Dermis microvascular lymphatic vessel endothelial cell (primary cell): Measurements from ENCODE around the gene ERF. TPM values are rescaled to one million over a fixed set of nuclear protein-coding genes. Genes with fewer than 3 reads are reported as not detected.

ENCODE experiments used
- DNase-seq, 2 donors: peaks; one replicate each; pipeline versions ENCODE4 v3.0.0 to v3.0.0-alpha.2; 2010; ENCODE audit warnings: low read depth in 2 of 2
- total RNA-seq: library from RNA; depleted of rRNA; stranded (reverse); fragments of >200 nt; gene quantifications from 2 replicates; pipeline ENCODE4 v1.2.1, GENCODE V29; 2014

The ERF gene
- total RNA-seq, 1 donor from 2014 or later = 18.4 TPM

DNA sequence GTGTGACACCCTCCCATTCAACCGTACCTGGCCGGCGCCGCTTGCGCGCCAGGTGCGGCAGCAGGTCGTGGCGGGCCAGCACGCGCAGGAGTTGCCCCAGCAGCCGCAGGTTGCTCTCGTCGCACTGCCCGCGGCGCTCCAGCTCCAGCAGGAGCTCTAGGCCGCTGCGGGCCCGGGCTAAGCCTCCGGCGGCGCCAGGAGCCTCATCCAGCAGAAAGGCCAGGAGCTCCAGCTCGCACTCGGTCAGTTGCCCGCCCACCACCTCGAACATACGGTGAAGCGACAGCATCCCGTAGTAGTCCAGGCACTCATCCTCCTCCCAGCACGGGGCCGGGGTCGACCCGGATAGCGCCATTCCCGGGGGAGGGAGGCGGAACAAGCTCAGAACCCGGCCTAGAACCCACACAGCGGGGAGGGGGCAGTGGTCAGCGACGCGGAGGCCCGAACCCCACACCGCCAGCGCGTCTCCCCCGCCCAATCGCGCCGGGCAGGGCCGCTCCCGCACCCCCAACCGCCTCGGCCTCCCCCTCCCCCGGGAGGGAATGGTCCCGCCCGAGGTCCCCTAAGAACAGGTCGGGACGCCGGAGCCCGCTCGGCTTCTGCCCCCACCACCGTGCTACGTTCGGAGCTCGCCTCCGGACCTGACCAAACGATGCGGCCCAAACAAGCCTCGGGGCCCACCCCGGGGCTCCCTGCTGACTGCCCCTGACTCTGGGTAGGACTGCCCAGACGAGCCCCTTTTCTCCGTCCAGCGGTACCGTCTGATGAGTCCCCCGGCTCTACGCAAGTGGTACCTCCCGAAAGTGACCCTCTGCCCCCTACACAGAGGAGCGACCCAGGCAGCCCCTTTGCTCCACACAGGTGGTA, 38.0 kb downstream of the ERF start:
- DNase-seq = peak in 1 of 2 donors; percentile 38

DNA sequence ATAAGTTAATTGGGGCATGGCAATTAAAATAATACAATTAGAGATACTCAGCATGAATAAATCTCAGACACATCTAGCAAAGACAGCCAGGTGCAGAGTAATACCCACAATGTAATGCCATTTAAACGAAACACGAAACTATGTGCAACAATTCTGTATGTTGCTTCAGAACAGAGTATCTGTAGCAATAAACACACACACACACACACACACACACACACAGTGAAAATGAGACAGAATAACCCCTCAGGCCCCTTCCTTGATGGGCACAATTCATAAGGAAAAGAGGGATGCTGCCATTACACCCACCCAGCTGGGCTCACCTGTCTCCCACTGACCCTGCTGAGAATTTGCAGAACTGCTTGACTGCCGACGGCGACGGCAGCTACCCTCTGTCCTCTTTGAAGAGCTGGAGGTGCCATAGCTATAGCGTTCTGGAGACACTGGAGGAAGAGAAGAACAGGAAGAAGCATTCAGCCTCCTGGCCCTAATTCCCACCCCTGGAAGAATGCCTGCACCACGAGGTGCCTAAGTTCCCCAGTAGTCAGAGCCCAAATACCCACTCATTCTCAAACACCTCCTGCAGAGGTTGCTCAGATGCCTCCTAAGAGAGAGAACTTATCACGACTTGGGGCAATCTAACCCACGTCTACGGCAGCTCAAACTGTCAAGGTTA, 40.0 kb downstream of the ERF start:
- no peak for DNase-seq

DNA sequence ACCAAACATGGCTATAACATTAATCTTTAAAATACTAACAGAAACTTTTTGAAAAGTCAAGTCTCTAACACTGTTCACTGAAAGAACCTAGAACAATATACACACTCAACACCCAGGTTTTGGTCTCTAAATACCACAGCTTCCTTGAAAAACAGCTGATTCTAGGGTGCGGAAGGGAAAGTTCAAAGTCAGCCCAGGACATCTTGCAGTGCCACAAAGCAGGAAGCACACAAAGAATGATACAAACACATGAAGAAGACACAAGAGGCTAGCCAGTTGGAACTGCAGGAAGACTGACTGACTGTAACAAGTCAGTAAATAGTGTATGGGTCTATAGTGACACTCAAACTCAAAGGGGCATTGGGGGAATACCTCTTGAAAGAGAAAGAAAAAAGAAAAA, 42.0 kb downstream of the ERF start:
- no peak for DNase-seq

DNA sequence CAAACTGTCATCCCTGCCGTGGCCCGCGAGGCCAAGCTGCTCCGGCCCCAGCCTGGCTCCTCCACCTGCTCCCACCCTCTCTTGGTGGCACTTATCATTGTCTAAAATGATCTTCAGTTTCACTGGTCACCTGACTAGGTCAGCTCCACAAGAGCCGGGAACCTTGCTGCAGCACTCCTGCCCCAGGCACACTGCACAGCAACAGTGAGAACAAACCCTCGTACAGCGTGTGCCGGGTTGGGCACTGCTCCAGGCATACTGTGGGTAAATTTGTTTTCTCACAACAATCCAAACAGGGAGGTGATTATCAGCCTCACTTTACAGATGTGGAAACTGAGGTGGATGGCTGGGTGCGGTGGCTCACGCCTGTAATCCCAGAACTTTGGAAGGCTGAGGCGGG, 46.3 kb downstream of the ERF start:
- DNase-seq = no peak

DNA sequence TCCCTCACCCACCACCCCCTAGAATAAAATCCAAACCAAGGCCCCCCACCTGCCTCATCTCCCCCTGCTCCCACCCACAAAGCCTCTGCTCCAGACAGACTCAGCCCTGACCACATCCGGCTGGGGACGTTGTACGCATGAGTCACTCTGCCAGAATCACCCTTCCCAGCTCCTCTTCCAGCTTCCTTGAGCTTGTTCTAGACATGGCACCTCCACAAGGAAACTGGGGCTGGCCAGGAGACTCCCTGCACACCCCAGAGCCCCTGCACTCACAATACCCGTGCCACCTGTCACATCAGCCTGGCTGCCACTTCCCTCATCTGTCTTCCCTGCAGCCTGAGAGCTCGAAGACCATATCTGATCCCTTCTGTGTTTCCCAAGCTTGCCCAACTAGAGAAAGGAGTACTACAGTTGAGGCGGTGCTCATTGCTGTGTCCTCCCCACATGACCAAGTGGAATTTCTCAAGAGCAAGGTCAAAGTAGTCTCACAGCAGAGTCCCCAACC, 47.1 kb downstream of the ERF start:
- DNase-seq = peak in 1 of 2 donors; percentile 63

DNA sequence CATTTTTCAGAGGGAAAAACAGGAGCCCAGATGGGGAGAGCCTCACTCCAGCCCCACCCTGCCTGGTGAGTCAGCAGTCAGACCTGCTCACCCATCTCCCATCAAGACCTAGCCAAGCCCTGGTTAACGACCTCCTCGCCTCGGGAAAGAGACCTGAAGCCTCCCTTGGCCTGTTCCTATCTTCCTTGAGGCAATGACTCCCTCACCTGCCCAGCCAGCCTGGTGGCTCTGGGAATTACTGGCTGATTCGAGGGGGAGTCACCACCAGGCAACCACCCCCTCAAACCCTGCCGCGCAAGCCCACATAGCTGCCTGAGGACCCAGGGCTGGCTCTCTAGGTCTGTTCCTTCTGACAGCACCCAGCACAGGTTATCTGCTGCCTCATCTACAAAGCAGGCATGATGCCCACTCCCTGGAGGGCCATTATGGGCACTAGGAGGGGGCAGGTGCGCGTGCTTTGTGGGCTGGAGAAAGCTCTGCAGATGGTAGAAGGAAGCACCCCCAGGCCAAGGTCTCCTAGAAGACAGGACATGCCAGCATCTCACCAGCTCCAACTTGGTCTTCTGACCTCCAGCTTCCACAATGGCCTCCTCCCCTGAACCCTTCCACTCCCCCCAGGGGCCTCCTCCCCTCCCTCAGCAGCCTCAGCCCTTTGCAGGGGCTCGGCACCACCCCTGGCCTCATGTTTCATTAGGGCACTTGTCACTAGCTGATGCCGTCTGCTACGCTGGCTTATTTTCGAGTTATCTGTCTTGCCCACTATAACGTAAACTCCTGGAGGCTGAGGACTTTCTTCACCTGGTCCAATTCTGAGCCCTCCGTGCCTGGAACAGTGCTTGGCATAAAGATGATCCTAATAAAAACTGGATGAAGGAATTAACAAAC, 47.8 kb downstream of the ERF start:
- no peak for DNase-seq

DNA sequence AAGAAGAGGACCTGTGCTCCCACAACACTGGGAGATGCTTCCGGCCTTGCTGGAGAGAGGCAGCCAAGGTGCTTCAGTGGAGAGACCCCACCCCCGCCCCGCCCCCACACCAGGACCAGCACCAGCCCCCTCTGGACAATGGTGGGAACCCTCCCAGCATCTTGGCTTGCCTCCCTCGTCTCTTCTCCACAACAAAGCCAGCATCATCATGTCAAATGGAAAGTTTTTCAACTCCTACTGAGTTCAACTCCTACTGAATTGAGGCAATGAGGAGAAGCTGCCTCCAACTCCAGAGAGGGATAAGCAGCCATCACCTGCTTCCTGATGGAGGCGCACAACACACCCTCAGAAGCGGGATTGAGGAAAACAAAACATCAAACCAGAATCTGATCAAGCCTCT, 50.3 kb downstream of the ERF start:
- DNase-seq = no peak

DNA sequence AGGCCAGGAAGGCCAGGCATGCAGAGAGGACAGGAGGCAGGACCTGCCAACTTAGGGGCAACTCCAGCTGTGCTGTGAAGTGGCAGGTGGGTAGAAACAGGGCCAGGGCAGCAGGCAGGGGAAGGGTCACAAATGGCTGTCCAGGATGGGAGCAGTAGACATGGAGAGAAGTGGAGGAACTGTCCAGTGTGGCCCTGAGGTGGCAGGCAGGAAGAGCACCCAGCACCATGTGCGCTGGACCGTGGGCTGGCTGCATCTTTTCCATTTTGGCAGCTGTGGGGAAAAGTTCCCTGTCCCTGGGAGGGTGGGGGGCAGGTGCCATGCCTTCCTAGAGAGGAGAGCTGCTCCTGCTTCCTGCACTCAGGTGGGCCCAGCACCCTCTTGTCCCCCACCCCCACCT, 51.2 kb downstream of the ERF start:
- no peak for DNase-seq

DNA sequence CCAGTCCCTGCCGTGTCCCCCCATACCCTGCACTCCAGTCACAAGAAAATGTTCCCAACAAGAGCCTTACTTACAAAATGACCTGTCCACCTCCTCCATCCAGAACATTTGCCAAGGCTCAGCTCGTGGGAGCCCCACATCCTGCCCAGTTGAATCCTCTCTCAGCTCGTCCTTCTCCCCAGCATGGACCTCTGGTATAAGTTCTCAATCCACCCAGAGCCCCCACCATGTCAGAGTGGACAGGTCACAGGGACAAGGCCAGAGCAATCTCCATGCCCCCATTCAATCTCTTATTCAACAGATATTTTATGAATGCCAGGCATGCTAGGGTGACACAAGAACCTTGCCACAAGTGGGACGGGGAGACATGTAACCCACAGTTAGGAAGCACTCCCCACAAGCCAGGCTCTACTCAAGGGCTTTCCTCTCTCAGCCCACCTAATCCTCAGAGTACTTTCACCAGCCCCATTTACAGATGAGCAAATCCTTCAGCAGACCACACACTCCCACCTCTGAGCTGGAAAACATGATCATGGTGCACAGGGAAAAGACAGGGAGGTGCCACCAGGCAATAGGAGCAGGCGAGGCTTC, 52.5 kb downstream of the ERF start:
- DNase-seq = no peak

DNA sequence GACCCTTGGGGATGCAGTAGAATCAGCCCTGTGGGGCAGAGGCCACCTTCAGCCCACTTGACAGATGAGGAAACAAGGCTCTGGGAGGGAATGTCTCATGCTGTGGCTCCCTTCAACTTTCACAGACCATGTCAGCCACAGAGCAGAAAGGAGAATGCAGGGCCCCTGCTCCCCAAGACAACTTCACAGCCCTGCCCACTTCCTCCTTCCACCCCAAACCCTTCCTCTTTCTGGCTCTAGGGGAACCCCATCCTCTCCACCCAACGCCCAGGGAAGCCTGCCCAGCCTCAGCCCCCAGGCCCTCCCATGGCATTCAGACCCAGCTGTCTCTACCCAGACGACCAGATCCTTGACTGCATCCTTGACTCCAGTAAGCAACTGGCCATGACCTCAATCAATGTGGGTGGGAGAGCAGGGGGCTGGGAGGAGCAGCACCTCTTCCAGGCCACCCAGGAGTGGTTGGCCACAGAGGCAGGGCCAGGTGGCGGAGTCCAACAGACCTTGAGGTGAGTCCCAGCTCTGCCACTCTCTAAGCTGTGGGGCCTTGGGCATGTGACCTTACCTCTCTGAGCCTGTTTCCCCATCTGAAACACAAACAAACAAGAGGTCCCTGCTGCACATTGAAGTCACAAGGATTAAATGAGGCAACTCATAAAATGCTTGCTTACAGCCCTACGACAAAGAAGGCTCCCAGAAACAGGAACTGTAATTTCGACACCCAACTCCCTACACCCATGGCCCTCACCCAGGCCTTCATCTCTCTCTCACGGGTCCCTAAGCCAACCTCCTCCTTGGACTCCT, 53.2 kb downstream of the ERF start:
- DNase-seq = no peak

DNA sequence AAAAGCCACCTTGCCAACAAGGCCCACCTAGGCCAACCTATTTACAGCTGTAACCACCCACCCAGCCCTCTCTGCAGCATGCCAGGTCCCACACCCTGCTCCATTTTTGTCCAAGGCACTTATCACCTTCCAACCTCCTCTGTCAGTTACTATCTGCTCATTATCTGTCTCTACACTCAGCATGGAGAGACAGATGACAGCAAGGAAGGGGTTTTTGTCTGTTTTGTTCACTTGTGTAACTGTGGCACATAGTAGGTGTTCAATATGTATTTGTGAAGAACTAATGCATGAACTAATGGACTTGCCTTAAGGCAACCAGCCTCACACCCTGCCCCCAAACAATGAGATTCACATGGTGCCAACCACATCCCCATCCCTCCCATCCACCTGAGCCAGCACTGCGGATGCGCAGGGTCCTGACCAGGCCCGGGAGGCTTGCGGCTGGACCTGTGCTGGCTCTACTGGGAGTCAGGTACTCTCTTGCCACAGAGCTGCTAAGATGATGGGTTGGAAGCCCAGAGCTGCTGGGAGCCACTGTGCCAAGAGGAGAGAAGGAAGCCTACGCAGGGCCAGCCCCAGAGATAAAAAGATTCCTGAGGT, 54.7 kb downstream of the ERF start:
- DNase-seq = no peak

DNA sequence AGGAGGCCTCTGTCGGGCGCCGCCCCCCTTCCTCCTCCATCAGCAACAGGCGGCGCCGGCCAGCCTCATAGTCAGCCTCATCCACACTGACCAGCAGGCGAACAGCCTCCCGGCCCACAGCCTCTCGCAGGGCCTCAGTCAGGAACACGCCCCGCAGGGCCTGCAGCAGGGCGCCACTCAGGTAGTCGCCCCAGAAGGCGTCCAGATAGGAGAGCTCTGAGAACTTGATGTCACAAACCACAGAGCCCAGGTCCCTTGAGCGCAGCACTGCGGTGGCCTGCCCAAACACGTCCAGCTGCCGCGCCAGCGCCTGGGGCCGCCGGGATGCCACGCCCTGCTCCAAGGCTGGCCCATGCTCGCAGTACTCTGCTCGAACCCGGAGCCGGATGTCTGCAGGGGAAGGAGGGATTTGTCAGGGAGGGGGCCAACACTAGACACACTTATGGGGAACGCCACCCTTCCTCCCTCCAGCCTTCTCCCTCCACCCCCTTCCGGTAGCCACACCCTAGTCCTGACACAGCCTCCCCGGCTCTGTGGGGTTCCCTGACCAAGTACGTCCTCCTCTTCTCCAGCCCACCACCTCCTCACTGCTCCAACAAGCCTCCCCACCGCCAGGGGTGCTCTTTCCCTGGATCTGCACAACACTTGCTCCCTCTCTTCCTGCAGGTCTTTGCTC, 55.4 kb downstream of the ERF start:
- no peak for DNase-seq

DNA sequence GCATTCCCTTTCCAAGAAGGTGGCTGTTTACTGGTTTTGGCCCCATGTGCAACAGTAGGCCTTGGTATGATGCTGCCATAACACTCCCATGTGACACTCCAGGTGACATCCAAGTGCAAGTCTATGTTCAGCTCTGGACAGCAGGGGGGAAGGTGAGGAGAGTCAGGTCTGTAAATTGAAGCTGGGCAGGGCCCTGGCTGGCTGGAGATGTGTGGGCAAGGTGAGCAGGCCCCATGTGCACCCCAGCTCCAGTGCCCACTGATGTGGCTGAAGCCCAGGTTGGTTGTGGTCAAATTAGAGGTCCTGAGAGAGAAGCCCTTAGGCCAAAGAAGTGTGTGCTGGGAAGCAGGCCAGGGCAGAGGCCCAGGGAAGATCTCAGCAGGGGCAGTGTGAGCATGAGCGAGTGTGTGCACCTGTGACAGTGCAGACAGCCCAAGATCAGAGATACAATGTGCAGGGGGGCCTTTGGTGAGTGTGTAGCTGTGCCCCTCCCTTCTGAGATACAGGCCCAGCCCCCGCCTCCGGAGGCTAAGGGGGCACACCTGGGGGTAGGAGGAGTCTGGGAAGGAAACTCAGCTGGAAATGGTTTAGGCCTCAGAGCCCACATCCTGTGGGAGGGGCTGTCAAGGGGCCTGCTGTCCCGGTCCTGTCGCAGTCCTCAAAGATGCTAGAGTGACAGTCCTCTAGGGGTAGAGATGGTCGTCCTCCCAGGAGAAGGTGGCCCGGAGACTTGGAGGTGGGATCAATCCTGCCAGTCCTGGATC, 56.1 kb downstream of the ERF start:
- no peak for DNase-seq

Other genes with a start within 250 kb of the ERF start
- under 0.01 TPM in 1 of 2 replicates, not detected in the other for gene GRIK5, start 184.9 kb downstream of the ERF start, total RNA-seq
- 8.0 and 13.4 TPM in 2 replicates for gene ZNF574, start 179.0 kb downstream of the ERF start, total RNA-seq
- 0.26 and 1.0 TPM in 2 replicates for gene POU2F2, start 122.7 kb downstream of the ERF start, total RNA-seq
- gene DEDD2, start 37.5 kb downstream of the ERF start, total RNA-seq = 15.0 and 20.9 TPM in 2 replicates
- gene ZNF526, start 34.8 kb downstream of the ERF start, total RNA-seq = 4.9 and 6.2 TPM in 2 replicates
- gene GSK3A, start 12.5 kb downstream of the ERF start, total RNA-seq = 8.9 and 13.9 TPM in 2 replicates
- gene CIC, start 14.1 kb upstream of the ERF start, total RNA-seq = 8.7 and 14.0 TPM in 2 replicates
- gene PRR19, start 47.0 kb upstream of the ERF start, total RNA-seq = 0.13 and 0.51 TPM in 2 replicates
- gene PAFAH1B3, start 47.5 kb upstream of the ERF start, total RNA-seq = 34.0 and 36.9 TPM in 2 replicates
- gene TMEM145, start 58.2 kb upstream of the ERF start, total RNA-seq = 0.25 and 0.26 TPM in 2 replicates
- 15.3 and 27.6 TPM in 2 replicates for gene MEGF8, start 70.5 kb upstream of the ERF start, total RNA-seq
- 0.13 TPM in 1 of 2 replicates, not detected in the other for gene CNFN, start 135.2 kb upstream of the ERF start, total RNA-seq
- 5.0 and 6.3 TPM in 2 replicates for gene LIPE, start 172.3 kb upstream of the ERF start, total RNA-seq
- not detected in 2 replicates for gene CXCL17, start 187.8 kb upstream of the ERF start, total RNA-seq